HG03342 (cell line): ENCODE measurements around the gene RTN4R.
"Not testable (repeated sequence)": the region's sequence is repeated elsewhere in the genome, so short reads cannot be mapped to it uniquely, and the experiment has no call there.

Experiments
- ATAC-seq: cut with Tn5 transposase; IDR thresholded peaks from one replicate; pipeline ENCODE4 v1.9.1; 2021; ENCODE audit warnings: mild to moderate bottlenecking, moderate library complexity; ENCODE audit not compliant: unreplicated experiment

RTN4R gene

GRCh38 chr22:20289182-20290044, 21.3 kb upstream of the RTN4R start:
- ATAC-seq, result not testable (repeated sequence)

GRCh38 chr22:20286784-20287423, 18.8 kb upstream of the RTN4R start:
- not testable (repeated sequence) for ATAC-seq

GRCh38 chr22:20286312-20286660, 18.2 kb upstream of the RTN4R start:
- ATAC-seq, result not testable (repeated sequence)

- ATAC-seq, result not testable (repeated sequence)
Measured at GRCh38 chr22:20285473-20286311, 17.6 kb upstream of the RTN4R start.

GRCh38 chr22:20284471-20285086, 16.5 kb upstream of the RTN4R start:
- ATAC-seq, result no peak

GRCh38 chr22:20283674-20284066, 15.6 kb upstream of the RTN4R start:
- no peak for ATAC-seq

- no peak for ATAC-seq
Measured at GRCh38 chr22:20282901-20283673, 15.0 kb upstream of the RTN4R start.

GRCh38 chr22:20281891-20282290, 13.8 kb upstream of the RTN4R start:
- no peak for ATAC-seq

- ATAC-seq, result not testable (repeated sequence)
Measured at GRCh38 chr22:20281473-20281872, 13.4 kb upstream of the RTN4R start.

- ATAC-seq, result no peak
Measured at GRCh38 chr22:20280866-20281265, 12.7 kb upstream of the RTN4R start.

- ATAC-seq, result not testable (repeated sequence)
Measured at GRCh38 chr22:20280163-20280562, 12.0 kb upstream of the RTN4R start.

GRCh38 chr22:20279662-20280134, 11.6 kb upstream of the RTN4R start:
- ATAC-seq, result no peak

- ATAC-seq, result not testable (repeated sequence)
Measured at GRCh38 chr22:20278726-20279490, 10.8 kb upstream of the RTN4R start.

- not testable (repeated sequence) for ATAC-seq
Measured at GRCh38 chr22:20277936-20278635, 10.0 kb upstream of the RTN4R start.

- ATAC-seq, result no peak
Measured at GRCh38 chr22:20276468-20276867, 8.3 kb upstream of the RTN4R start.

- no peak for ATAC-seq
Measured at GRCh38 chr22:20275836-20276235, 7.7 kb upstream of the RTN4R start.

GRCh38 chr22:20275325-20275724, 7.2 kb upstream of the RTN4R start:
- not testable (repeated sequence) for ATAC-seq

- ATAC-seq, result not testable (repeated sequence)
Measured at GRCh38 chr22:20274374-20274773, 6.3 kb upstream of the RTN4R start.

GRCh38 chr22:20273758-20274181, 5.7 kb upstream of the RTN4R start:
- no peak for ATAC-seq
